HL-60/S4 (cell line): ENCODE results near the gene SNRNP27.

Experiments
- in situ Hi-C: fragments of 300-500 bp; cut with MboI; formaldehyde crosslinking; loops from 2 replicates; pipeline ENCODE4 v1.14.3; 2022; ENCODE audit warnings: low sequenced_read_pairs

The SNRNP27 gene

GRCh38 chr2:69914950-69915945 lies 21.5 kb downstream of the SNRNP27 start, which contains the start of gene MXD1:
Gene MXD1, plus strand, starts transcription at chr2:69915109. Its CDS starts 222 bp downstream, at chr2:69915331.
- in situ Hi-C loops, result loop anchor here (5.0 to 25.0 kb wide), 4 partner anchors 150 to 722 kb away; partner anchors contain the start of gene SNRPG

- in situ Hi-C loops, result loop anchor here (10.0 to 25.0 kb wide), 3 partner anchors 149 to 721 kb away; partner anchors contain the start of gene SNRPG
Observed at GRCh38 chr2:69916106-69916505, 22.4 kb downstream of the SNRNP27 start.

GRCh38 chr2:69917852-69918251 lies 24.1 kb downstream of the SNRNP27 start:
- in situ Hi-C loops, result loop anchor here (10.0 to 25.0 kb wide), 3 partner anchors 147 to 719 kb away; partner anchors contain the start of gene SNRPG

- in situ Hi-C loops, result loop anchor here (10.0 to 25.0 kb wide), 3 partner anchors 146 to 719 kb away; partner anchors contain the start of gene SNRPG
Observed at GRCh38 chr2:69918401-69918800, 24.6 kb downstream of the SNRNP27 start.

- in situ Hi-C loops, result loop anchor here (25.0 kb wide), 2 partner anchors 364 to 714 kb away; partner anchors contain the start of gene SNRPG
Observed at GRCh38 chr2:69923116-69923515, 29.4 kb downstream of the SNRNP27 start.

- in situ Hi-C loops, result no loop called here
Observed at GRCh38 chr2:69926849-69927515, 33.2 kb downstream of the SNRNP27 start.

- in situ Hi-C loops, result no loop called here
Observed at GRCh38 chr2:69931832-69932595, 38.3 kb downstream of the SNRNP27 start.

- in situ Hi-C loops, result no loop called here
Observed at GRCh38 chr2:69932596-69932922, 38.8 kb downstream of the SNRNP27 start.

- in situ Hi-C loops, result no loop called here
Observed at GRCh38 chr2:69933254-69933828, 39.6 kb downstream of the SNRNP27 start.

GRCh38 chr2:69933839-69934613 lies 40.3 kb downstream of the SNRNP27 start:
- in situ Hi-C loops, result no loop called here

- in situ Hi-C loops, result no loop called here
Observed at GRCh38 chr2:69934614-69934908, 40.8 kb downstream of the SNRNP27 start.

- in situ Hi-C loops, result no loop called here
Observed at GRCh38 chr2:69935011-69935410, 41.3 kb downstream of the SNRNP27 start.

GRCh38 chr2:69936906-69937305 lies 43.1 kb downstream of the SNRNP27 start:
- in situ Hi-C loops, result no loop called here

GRCh38 chr2:69937968-69938367 lies 44.2 kb downstream of the SNRNP27 start:
- in situ Hi-C loops, result no loop called here

GRCh38 chr2:69939722-69940121 lies 46.0 kb downstream of the SNRNP27 start:
- in situ Hi-C loops, result no loop called here

- in situ Hi-C loops, result no loop called here
Observed at GRCh38 chr2:69940691-69941090, 46.9 kb downstream of the SNRNP27 start.

GRCh38 chr2:69943000-69943842 lies 49.5 kb downstream of the SNRNP27 start:
- in situ Hi-C loops, result no loop called here

GRCh38 chr2:69943843-69944525 lies 50.2 kb downstream of the SNRNP27 start:
- in situ Hi-C loops, result no loop called here
